ENCODE results near the gene TP53AIP1.

The TP53AIP1 gene

DNA sequence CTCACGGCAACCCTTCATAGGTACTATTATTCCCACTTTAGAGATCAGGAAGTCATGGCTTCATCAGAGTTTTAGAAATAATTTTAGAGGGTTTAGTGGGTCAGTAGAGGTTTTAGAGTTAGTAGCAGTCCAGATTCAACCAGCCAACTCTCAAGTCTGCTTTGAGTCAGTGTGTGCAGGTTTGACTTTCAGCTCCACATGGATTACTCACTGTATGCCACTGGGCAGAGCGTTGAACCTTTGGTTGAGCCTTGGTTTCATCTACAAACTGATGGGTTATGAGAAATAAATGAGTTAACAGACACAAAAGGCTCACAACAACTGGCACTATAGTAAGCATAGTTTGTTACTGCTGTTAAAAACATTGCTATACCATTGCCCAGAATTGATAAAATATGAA lies 19.0 kb upstream of the TP53AIP1 start:
- Histone ChIP-seq H3K18ac (ENCODE audit: low read length) (no peak overlapping the region), H3K79me1 (ENCODE audit: low read depth, low read length) (no peaks in the 10 kb centered on the region), H3K4me2 (ENCODE audit: insufficient read depth, low read length, poor library complexity, severe bottlenecking) (no peak overlapping the region), H2AFZ (ENCODE audit: low read length) (no peak overlapping the region), H3K4me1 (ENCODE audit: control insufficient read depth in 2 of 2, insufficient read depth in 1 of 2, low read depth in 1 of 2, low read length in 2 of 2) (peaks cover 4 to 11% of the 10 kb centered on the region in 2 donors), H4K91ac (ENCODE audit: low read depth, low read length, poor library complexity) (no peak overlapping the region), H3K23ac (ENCODE audit: low read depth, low read length, poor library complexity) (no peak overlapping the region), H2BK15ac (ENCODE audit: low read length) (no peak overlapping the region), H3K4me3 (ENCODE audit: low read length in 2 of 2) (no peak overlapping the region), H2BK120ac (ENCODE audit: low read depth, low read length) (no peak overlapping the region), H4K8ac (ENCODE audit: low read depth, low read length) (no peak overlapping the region), H3K4ac (ENCODE audit: low read length) (no peak overlapping the region), H3K36me3 (replicated peaks in 1 of 2; ENCODE audit: control insufficient read depth in 2 of 2, insufficient read depth in 2 of 2, low read length in 2 of 2) (peaks cover 0 to 5% of the 10 kb centered on the region in 2 donors), H2BK5ac (ENCODE audit: low read length) (no peak overlapping the region), H3K27ac (replicated peaks; ENCODE audit: low read length) (no peak overlapping the region), H3K14ac (ENCODE audit: low read length) (no peak overlapping the region), H3K27me3 (ENCODE audit: control insufficient read depth in 3 of 3, insufficient read depth in 3 of 3, low read depth in 1 of 3, low read length in 3 of 3) (no peaks in the 10 kb centered on the region), H3K9ac (ENCODE audit: low read depth, low read length, poor library complexity) (no peak overlapping the region), H2BK12ac (ENCODE audit: low read length) (no peak overlapping the region), H3K9me3 (replicated peaks in 1 of 2; ENCODE audit: control insufficient read depth in 2 of 2, insufficient read depth in 1 of 2, low read depth in 1 of 2, low read length in 2 of 2) (no peaks in the 10 kb centered on the region), H2AK5ac (ENCODE audit: low read depth, low read length) (no peak overlapping the region)
- no CpG with 5 or more reads among the region's 2 CpGs for WGBS, 2 donors (ENCODE audit: extremely low coverage in 2 of 2, insufficient read length in 2 of 2, insufficient replicate concordance in 1 of 2)
- no peak for DNase-seq (ENCODE audit: low spot score)

DNA sequence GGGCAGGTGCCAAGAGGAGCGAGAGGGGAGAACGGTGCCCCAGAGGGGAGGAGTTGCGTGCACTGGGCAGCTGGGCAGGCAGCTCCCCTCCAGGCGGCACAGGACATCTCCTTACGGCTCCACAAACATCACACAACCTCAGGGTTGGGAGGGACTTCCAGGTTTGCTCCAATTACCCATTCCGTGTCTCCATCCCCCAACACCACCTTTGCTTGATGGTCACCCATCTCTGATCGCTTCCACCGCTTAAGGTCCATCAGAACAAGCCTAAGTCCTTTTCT lies 14.5 kb upstream of the TP53AIP1 start:
- no peak overlapping the region for H2AFZ ChIP-seq (ENCODE audit: low read length)
- H3K4ac ChIP-seq (ENCODE audit: low read length), result no peak overlapping the region
- H3K4me1 ChIP-seq (ENCODE audit: control insufficient read depth in 2 of 2, insufficient read depth in 1 of 2, low read depth in 1 of 2, low read length in 2 of 2), result peaks cover 0 to 2% of the 10 kb centered on the region in 2 donors
- H3K9me3 ChIP-seq (replicated peaks in 1 of 2; ENCODE audit: control insufficient read depth in 2 of 2, insufficient read depth in 1 of 2, low read depth in 1 of 2, low read length in 2 of 2), result no peaks in the 10 kb centered on the region
- H2BK15ac ChIP-seq (ENCODE audit: low read length), result no peak overlapping the region
- H2BK12ac ChIP-seq (ENCODE audit: low read length), result no peak overlapping the region
- no peaks in the 10 kb centered on the region for H3K79me1 ChIP-seq (ENCODE audit: low read depth, low read length)
- no peak overlapping the region for H3K9ac ChIP-seq (ENCODE audit: low read depth, low read length, poor library complexity)
- WGBS, 2 donors (ENCODE audit: extremely low coverage in 2 of 2, insufficient read length in 2 of 2, insufficient replicate concordance in 1 of 2), result no CpG with 5 or more reads among the region's 8 CpGs
- no peak overlapping the region for H3K23ac ChIP-seq (ENCODE audit: low read depth, low read length, poor library complexity)
- no peak overlapping the region for H3K4me3 ChIP-seq (ENCODE audit: low read length in 2 of 2)
- no peak overlapping the region for H2AK5ac ChIP-seq (ENCODE audit: low read depth, low read length)
- H2BK120ac ChIP-seq (ENCODE audit: low read depth, low read length), result no peak overlapping the region
- H3K14ac ChIP-seq (ENCODE audit: low read length), result no peak overlapping the region
- no peak overlapping the region for H3K18ac ChIP-seq (ENCODE audit: low read length)
- no peaks in the 10 kb centered on the region for H3K36me3 ChIP-seq (replicated peaks in 1 of 2; ENCODE audit: control insufficient read depth in 2 of 2, insufficient read depth in 2 of 2, low read length in 2 of 2)
- H4K8ac ChIP-seq (ENCODE audit: low read depth, low read length), result no peak overlapping the region
- no peak overlapping the region for H3K27ac ChIP-seq (replicated peaks; ENCODE audit: low read length)
- DNase-seq (ENCODE audit: low spot score), result no peak
- no peak overlapping the region for H3K4me2 ChIP-seq (ENCODE audit: insufficient read depth, low read length, poor library complexity, severe bottlenecking)
- H2BK5ac ChIP-seq (ENCODE audit: low read length), result no peak overlapping the region
- H3K27me3 ChIP-seq (ENCODE audit: control insufficient read depth in 3 of 3, insufficient read depth in 3 of 3, low read depth in 1 of 3, low read length in 3 of 3), result no peaks in the 10 kb centered on the region
- no peak overlapping the region for H4K91ac ChIP-seq (ENCODE audit: low read depth, low read length, poor library complexity)

DNA sequence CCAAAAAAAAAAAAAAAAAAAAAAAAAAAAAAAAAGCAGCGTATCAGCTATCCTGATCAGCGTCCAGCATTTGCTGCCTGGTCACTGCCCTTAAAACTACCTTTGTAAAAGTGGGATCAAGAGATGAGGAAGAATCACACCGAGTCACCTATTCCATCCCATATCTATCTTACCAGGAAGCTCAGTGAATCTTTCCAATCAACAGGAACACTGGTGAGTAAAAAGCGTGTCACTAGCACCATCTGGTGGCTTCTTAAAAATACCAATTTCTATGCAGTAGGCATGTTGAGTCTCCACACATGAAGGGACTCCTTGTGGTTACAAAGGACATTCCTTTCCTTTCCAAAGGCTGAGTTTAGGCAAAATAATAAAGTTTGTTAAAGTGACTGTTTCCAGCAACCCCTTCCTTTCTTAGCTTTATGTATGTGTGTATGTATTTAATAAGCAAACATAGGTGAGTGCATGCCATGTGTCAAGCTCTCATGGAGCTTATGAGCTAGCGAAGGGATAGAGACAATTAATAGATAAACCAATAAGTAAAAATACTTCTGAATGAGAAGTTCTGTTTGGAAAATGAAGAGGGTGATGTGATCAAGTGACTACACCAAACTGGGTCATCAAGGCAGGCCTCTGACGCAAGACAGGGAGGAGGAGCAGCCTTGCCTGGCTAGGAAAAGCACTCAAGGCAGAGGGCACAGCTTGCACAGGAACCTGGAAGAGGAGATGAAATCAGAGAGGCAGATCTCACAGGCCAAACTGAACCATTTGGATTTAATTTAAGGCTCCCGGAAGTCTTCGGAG lies 13.9 kb upstream of the TP53AIP1 start:
- H2BK5ac ChIP-seq (ENCODE audit: low read length), result no peak overlapping the region
- H3K18ac ChIP-seq (ENCODE audit: low read length), result no peak overlapping the region
- no peak overlapping the region for H3K14ac ChIP-seq (ENCODE audit: low read length)
- no peak overlapping the region for H3K27ac ChIP-seq (replicated peaks; ENCODE audit: low read length)
- no peak overlapping the region for H4K8ac ChIP-seq (ENCODE audit: low read depth, low read length)
- no CpG with 5 or more reads among the region's 8 CpGs for WGBS, 2 donors (ENCODE audit: extremely low coverage in 2 of 2, insufficient read length in 2 of 2, insufficient replicate concordance in 1 of 2)
- H2BK12ac ChIP-seq (ENCODE audit: low read length), result no peak overlapping the region
- no peak overlapping the region for H3K4me2 ChIP-seq (ENCODE audit: insufficient read depth, low read length, poor library complexity, severe bottlenecking)
- no peaks in the 10 kb centered on the region for H3K36me3 ChIP-seq (replicated peaks in 1 of 2; ENCODE audit: control insufficient read depth in 2 of 2, insufficient read depth in 2 of 2, low read length in 2 of 2)
- no peak overlapping the region for H2AFZ ChIP-seq (ENCODE audit: low read length)
- no peak overlapping the region for H2BK15ac ChIP-seq (ENCODE audit: low read length)
- H2AK5ac ChIP-seq (ENCODE audit: low read depth, low read length), result no peak overlapping the region
- DNase-seq (ENCODE audit: low spot score), result peak; percentile 67
- no peaks in the 10 kb centered on the region for H3K79me1 ChIP-seq (ENCODE audit: low read depth, low read length)
- no peak overlapping the region for H2BK120ac ChIP-seq (ENCODE audit: low read depth, low read length)
- H3K27me3 ChIP-seq (ENCODE audit: control insufficient read depth in 3 of 3, insufficient read depth in 3 of 3, low read depth in 1 of 3, low read length in 3 of 3), result no peaks in the 10 kb centered on the region
- H3K4ac ChIP-seq (ENCODE audit: low read length), result no peak overlapping the region
- no peak overlapping the region for H3K23ac ChIP-seq (ENCODE audit: low read depth, low read length, poor library complexity)
- no peaks in the 10 kb centered on the region for H3K9me3 ChIP-seq (replicated peaks in 1 of 2; ENCODE audit: control insufficient read depth in 2 of 2, insufficient read depth in 1 of 2, low read depth in 1 of 2, low read length in 2 of 2)
- H3K4me3 ChIP-seq (ENCODE audit: low read length in 2 of 2), result no peak overlapping the region
- no peak overlapping the region for H4K91ac ChIP-seq (ENCODE audit: low read depth, low read length, poor library complexity)
- H3K9ac ChIP-seq (ENCODE audit: low read depth, low read length, poor library complexity), result no peak overlapping the region
- H3K4me1 ChIP-seq (ENCODE audit: control insufficient read depth in 2 of 2, insufficient read depth in 1 of 2, low read depth in 1 of 2, low read length in 2 of 2), result peaks cover 0 to 2% of the 10 kb centered on the region in 2 donors

DNA sequence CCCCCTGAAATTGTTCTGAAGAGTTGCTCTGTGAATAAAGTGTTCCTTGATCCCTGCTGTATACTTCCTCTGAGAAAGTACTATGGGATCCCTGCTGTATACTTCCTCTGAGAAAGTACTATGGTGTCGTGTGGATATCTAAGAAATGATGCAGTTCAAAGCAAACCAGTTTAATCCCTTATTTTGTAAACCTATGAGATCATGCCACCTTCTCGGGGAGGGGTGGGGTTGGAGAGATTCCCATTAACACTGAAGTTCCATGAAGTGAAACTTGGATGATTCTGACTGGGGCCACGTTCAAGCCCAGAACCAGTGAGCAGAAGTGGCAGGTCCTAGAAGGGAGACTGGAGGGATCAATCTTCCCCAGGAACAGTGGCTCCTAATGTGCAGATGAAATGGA lies 13.0 kb upstream of the TP53AIP1 start:
- H2BK5ac ChIP-seq (ENCODE audit: low read length), result no peak overlapping the region
- no peak for DNase-seq (ENCODE audit: low spot score)
- peaks cover 0 to 2% of the 10 kb centered on the region in 2 donors for H3K4me1 ChIP-seq (ENCODE audit: control insufficient read depth in 2 of 2, insufficient read depth in 1 of 2, low read depth in 1 of 2, low read length in 2 of 2)
- H2AFZ ChIP-seq (ENCODE audit: low read length), result no peak overlapping the region
- no peak overlapping the region for H3K4me3 ChIP-seq (ENCODE audit: low read length in 2 of 2)
- H3K18ac ChIP-seq (ENCODE audit: low read length), result no peak overlapping the region
- no peak overlapping the region for H3K4me2 ChIP-seq (ENCODE audit: insufficient read depth, low read length, poor library complexity, severe bottlenecking)
- H3K9me3 ChIP-seq (replicated peaks in 1 of 2; ENCODE audit: control insufficient read depth in 2 of 2, insufficient read depth in 1 of 2, low read depth in 1 of 2, low read length in 2 of 2), result no peaks in the 10 kb centered on the region
- no peak overlapping the region for H2BK15ac ChIP-seq (ENCODE audit: low read length)
- H4K91ac ChIP-seq (ENCODE audit: low read depth, low read length, poor library complexity), result no peak overlapping the region
- no peak overlapping the region for H2AK5ac ChIP-seq (ENCODE audit: low read depth, low read length)
- no peak overlapping the region for H3K23ac ChIP-seq (ENCODE audit: low read depth, low read length, poor library complexity)
- H3K14ac ChIP-seq (ENCODE audit: low read length), result no peak overlapping the region
- H2BK12ac ChIP-seq (ENCODE audit: low read length), result no peak overlapping the region
- no peak overlapping the region for H2BK120ac ChIP-seq (ENCODE audit: low read depth, low read length)
- no CpG with 5 or more reads among the region's 3 CpGs for WGBS, 2 donors (ENCODE audit: extremely low coverage in 2 of 2, insufficient read length in 2 of 2, insufficient replicate concordance in 1 of 2)
- no peak overlapping the region for H3K27ac ChIP-seq (replicated peaks; ENCODE audit: low read length)
- no peak overlapping the region for H3K9ac ChIP-seq (ENCODE audit: low read depth, low read length, poor library complexity)
- no peak overlapping the region for H3K4ac ChIP-seq (ENCODE audit: low read length)
- H3K36me3 ChIP-seq (replicated peaks in 1 of 2; ENCODE audit: control insufficient read depth in 2 of 2, insufficient read depth in 2 of 2, low read length in 2 of 2), result no peaks in the 10 kb centered on the region
- H4K8ac ChIP-seq (ENCODE audit: low read depth, low read length), result no peak overlapping the region
- H3K79me1 ChIP-seq (ENCODE audit: low read depth, low read length), result no peaks in the 10 kb centered on the region
- H3K27me3 ChIP-seq (ENCODE audit: control insufficient read depth in 3 of 3, insufficient read depth in 3 of 3, low read depth in 1 of 3, low read length in 3 of 3), result no peaks in the 10 kb centered on the region
